AG04450 (cell line): ENCODE measurements around the gene CCDC183. TPM values are rescaled to one million over a fixed set of nuclear protein-coding genes. Genes with fewer than 3 reads are reported as not detected.
A peak's percentile ranks its signal among the peaks of the same experiment; 100 is the strongest.

ENCODE experiments used
- CTCF ChIA-PET: fragments of 300-600, 350-600 bp; formaldehyde crosslinking; extraction: SDS; loops from one replicate; lab custom pipeline; 2022; ENCODE audit warnings: antibody characterized with exemption, inconsistent platforms; lab: Charles Lee
- POLR2A ChIA-PET: fragments of 350-600 bp; formaldehyde crosslinking; extraction: SDS; loops from one replicate; lab custom pipeline; 2021; ENCODE audit warnings: antibody characterized with exemption, inconsistent platforms; lab: Yijun Ruan, JAX
- DNase-seq: peaks from one replicate; pipeline ENCODE4 v3.0.0-alpha.2; 2011; ENCODE audit warnings: low read depth, low spot score
- H3K27ac ChIP-seq: one replicate; pipeline ENCODE4 v1.5.1; 2012; ENCODE audit warnings: low read depth, low read length, control low read depth
- H3K27me3 ChIP-seq: one replicate; pipeline ENCODE4 v1.6.0; 2012; ENCODE audit warnings: low read length; ENCODE audit not compliant: control insufficient read depth, insufficient read depth
- H3K4me3 ChIP-seq: 2 replicates; pipeline ENCODE4 v1.5.1; 2011; ENCODE audit warnings: mild to moderate bottlenecking, low read depth, low read length, control low read depth
- H3K9me3 ChIP-seq: 2 replicates; pipeline ENCODE4 v1.5.1; 2012; ENCODE audit warnings: low read length; ENCODE audit not compliant: control insufficient read depth, insufficient read depth
- polyA plus RNA-seq: library from polyadenylated mRNA; depleted of rRNA; stranded (reverse); fragments of >200 nt; gene quantifications from 2 replicates; pipeline ENCODE4 v1.2.3, GENCODE V29; 2011
- TF ChIP-seq, protein P1 (sequence below): IDR thresholded peaks from 2 replicates; pipeline ENCODE4 v1.5.1; 2011; ENCODE audit warnings: low read depth, low read length, control low read depth, inconsistent platforms

Gene CCDC183
- polyA plus RNA-seq, 1 experiment = 0.21 TPM

DNA sequence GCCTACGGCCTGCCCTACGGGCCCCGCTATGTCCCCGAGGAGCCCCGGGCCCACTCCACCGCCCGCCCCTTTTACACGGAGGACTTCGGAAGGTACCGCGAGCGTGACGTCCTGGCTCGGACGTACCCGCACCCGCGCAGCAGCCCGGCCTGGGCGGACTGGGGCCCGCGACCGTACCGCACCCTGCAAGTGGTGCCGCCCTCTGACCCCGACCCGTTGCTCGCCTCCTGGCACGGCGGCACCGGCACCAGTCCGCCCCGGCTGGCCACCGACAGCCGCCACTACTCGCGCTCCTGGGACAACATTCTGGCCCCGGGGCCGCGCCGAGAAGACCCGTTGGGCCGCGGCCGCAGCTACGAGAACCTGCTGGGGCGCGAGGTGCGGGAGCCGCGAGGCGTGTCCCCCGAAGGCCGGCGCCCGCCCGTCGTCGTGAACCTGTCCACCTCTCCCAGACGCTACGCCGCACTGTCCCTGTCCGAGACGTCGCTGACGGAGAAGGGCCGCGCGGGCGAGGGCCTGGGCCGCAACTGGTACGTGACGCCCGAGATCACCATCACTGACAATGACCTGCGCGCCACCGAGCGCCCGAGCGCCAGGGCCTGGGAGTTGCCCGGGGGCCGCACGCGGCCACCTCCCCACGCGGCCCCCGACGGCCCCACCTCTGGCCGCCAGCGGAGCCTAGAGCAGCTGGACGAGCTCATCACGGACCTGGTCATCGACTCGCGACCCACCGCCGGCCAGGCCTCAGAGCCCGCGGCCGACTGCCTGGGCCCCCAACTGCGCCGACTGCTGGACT lies 49.5 kb downstream of the CCDC183 start:
- ChIA-PET CTCF (interaction anchor here (1.4 kb wide), 1 partner anchor 189 kb away, joined by 4 read pairs; no protein-coding TSS in a partner anchor), POLR2A (no interaction called here)
- no peak overlapping the region for H3K27ac ChIP-seq
- TF ChIP-seq, protein P1, sequence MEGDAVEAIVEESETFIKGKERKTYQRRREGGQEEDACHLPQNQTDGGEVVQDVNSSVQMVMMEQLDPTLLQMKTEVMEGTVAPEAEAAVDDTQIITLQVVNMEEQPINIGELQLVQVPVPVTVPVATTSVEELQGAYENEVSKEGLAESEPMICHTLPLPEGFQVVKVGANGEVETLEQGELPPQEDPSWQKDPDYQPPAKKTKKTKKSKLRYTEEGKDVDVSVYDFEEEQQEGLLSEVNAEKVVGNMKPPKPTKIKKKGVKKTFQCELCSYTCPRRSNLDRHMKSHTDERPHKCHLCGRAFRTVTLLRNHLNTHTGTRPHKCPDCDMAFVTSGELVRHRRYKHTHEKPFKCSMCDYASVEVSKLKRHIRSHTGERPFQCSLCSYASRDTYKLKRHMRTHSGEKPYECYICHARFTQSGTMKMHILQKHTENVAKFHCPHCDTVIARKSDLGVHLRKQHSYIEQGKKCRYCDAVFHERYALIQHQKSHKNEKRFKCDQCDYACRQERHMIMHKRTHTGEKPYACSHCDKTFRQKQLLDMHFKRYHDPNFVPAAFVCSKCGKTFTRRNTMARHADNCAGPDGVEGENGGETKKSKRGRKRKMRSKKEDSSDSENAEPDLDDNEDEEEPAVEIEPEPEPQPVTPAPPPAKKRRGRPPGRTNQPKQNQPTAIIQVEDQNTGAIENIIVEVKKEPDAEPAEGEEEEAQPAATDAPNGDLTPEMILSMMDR = no peak
- no peak for DNase-seq
- peaks cover 21% of the 10 kb centered on the region for H3K27me3 ChIP-seq
- H3K4me3 ChIP-seq = no peak overlapping the region
- H3K9me3 ChIP-seq = peaks cover 9% of the 10 kb centered on the region

DNA sequence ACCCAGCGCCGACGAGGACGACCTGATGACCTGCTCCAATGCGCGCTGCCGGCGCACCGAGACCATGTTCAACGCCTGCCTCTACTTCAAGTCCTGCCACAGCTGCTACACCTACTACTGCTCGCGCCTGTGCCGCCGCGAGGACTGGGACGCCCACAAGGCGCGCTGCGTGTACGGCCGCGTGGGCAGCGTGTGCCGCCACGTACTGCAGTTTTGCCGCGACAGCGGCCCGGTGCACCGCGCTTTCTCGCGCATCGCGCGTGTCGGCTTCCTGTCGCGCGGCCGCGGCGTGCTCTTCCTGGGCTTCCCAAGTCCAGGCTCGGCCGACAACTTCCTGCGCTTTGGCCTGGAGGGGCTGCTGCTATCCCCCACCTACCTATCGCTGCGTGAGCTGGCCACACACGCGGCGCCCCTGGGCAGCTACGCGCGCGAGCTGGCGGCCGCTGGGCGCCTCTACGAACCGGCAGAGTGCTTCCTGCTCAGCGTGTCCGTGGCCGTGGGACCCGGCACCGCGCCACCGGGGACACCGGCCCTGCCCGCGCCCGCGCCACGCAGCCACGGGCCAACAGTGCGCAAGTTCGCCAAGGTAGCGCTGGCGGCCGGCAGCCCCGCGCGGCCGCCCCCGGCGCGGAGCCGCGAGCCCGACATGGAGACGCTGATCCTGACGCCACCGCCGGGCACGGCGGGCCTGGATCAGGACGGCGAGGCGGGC lies 50.4 kb downstream of the CCDC183 start:
- Histone ChIP-seq H3K27ac (no peak overlapping the region), H3K4me3 (0 out of 2 replicates have a peak overlapping the region, but pooled peaks have one; percentile 4), H3K9me3 (peaks cover 9% of the 10 kb centered on the region), H3K27me3 (peaks cover 21% of the 10 kb centered on the region)
- POLR2A ChIA-PET = interaction anchor here (1.0 kb wide), 1 partner anchor 135 kb away, joined by 3 read pairs; no protein-coding TSS in a partner anchor
- TF ChIP-seq, protein P1 = no peak
- no peak for DNase-seq
- CTCF ChIA-PET = no interaction called here

DNA sequence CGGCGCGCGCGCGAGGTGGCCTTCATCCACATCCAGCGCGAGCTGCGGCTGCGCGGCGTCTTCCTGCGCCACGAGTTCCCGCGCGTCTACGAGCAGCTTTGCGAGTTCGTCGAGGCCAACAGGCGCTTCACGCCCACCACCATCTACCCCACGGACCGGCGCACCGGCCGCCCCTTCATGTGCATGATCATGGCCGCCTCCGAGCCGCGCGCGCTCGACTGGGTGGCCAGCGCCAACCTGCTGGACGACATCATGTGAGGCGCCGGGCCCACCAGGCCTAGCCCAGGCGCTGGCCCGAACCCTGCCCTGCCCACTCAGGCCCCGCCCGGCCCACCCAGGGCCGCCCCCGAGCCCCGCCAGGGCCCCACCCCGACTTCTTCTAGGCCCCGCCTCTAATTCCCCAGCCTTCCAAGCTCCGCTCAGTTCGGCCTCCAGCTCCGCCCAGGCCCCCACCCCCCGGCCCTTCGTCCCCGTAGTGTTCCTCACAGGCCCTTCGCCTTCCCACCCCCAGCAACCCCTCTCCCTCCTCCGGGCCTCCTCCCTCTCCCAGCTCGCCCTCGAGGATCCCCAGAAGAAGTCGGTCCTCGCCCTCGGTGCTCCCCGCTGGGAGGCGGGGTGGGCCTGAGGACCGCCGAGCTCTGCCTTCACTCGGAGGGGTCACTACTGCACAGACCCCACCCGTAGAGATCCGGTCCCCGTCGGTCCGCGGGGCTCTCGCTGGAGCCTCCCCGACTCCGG lies 51.1 kb downstream of the CCDC183 start:
- peaks cover 9% of the 10 kb centered on the region for H3K9me3 ChIP-seq
- peaks cover 21% of the 10 kb centered on the region for H3K27me3 ChIP-seq
- DNase-seq = no peak
- peak overlapping the region; percentile 31 for H3K27ac ChIP-seq
- TF ChIP-seq, protein P1 = no peak
- ChIA-PET CTCF (no interaction called here), POLR2A (interaction anchor here (0.6 to 1.0 kb wide), 2 partner anchors 135 to 462 kb away, joined by 3 read pairs; no protein-coding TSS in a partner anchor)
- H3K4me3 ChIP-seq = peak overlapping the region; percentile 85

DNA sequence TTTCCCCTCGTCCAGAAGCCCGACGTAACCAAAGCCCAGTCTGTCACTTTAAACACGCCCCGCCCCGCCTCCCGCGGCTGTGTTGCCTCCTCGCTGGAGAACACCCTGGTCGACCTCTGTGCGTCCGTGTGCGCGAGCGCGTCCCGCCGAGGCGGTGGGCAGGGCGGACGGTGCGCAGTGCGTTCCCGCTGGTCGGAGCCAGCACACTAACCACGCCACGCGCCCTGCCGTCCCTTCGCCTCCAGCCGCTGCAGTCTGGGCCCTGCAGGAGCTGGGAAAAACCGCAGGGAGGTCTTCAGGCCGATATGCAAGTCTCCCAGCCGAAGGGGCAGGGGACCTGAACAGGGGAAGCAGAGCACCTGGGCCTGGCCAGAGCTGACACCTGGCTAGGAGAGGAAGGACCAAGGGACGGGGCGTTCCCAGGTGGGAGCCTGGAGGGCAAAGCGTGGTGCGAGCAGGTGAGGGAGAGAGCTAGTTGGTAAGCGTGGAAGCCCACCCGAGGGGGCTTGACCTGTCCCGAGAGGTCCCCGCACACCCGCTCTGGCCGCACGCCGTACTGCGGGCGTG lies 51.8 kb downstream of the CCDC183 start:
- peaks cover 21% of the 10 kb centered on the region for H3K27me3 ChIP-seq
- peak; percentile 49 for DNase-seq
- ChIA-PET POLR2A (interaction anchor here (0.6 to 0.9 kb wide), 3 partner anchors 8 to 462 kb away, joined by 3 read pairs; no protein-coding TSS in a partner anchor), CTCF (no interaction called here)
- no peak overlapping the region for H3K27ac ChIP-seq
- peaks cover 9% of the 10 kb centered on the region for H3K9me3 ChIP-seq
- TF ChIP-seq, protein P1 = no peak
- peak overlapping the region; percentile 85 for H3K4me3 ChIP-seq
